GM20000 (cell line): ENCODE measurements around the gene LIN54.
"Not testable (repeated sequence)": the region's sequence is repeated elsewhere in the genome, so short reads cannot be mapped to it uniquely, and the experiment has no call there.

Experiments used
- DNase-seq: peaks from one replicate; pipeline ENCODE4 v3.0.0; 2012; ENCODE audit warnings: low spot score
- CTCF ChIP-seq: IDR thresholded peaks from 2 replicates; pipeline ENCODE4 v1.5.1; 2012; ENCODE audit warnings: mild to moderate bottlenecking, control low read depth; ENCODE audit errors: extremely low read depth, missing control alignments

Gene LIN54

GRCh38 chr4:83009529-83009928 is 1.1 kb downstream of the LIN54 start:
- no peak for TF ChIP-seq CTCF
- DNase-seq, result no peak

DNA sequence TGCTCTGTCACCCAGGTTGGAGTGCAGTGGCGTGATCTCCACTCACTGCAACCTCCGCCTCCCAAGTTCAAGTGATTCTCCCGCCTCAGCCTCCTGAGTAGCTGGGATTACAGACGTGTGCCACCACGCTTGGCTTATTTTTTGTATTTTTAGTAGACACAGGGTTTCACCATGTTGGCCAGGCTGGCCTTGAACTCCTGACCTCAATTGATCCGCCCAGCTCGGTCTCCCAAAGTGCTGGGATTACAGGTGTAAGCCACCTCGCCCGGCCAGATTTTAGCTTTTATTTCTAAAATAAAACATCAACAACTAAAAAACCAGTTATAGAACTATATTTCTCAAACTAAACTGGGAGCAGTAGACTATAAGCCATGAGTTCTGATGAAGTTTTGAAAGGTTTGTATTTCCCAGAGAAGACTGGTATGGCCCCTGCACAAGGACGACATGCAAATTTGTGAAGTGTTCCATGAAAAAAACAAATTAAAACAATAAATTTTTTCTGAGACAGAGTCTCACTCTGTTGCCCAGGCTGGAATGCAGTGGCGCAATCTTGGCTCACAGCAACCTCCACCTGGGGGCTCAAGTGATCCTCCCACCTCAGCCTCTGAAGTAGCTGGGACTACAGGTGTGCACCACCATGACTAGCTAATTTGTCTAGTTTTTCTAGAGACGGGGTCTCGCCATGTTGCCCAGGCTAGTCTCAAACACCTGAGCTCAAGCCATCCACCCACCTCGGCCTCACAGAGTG is 7.4 kb downstream of the LIN54 start:
- DNase-seq, result not testable (repeated sequence)

GRCh38 chr4:83002329-83002728 is 8.3 kb downstream of the LIN54 start:
- no peak for TF ChIP-seq CTCF
- no peak for DNase-seq

GRCh38 chr4:82998898-82999297 is 11.7 kb downstream of the LIN54 start:
- TF ChIP-seq CTCF, result no peak
- DNase-seq, result no peak

- no peak for TF ChIP-seq CTCF
- DNase-seq, result no peak
Measured at GRCh38 chr4:82994834-82995233, 15.8 kb downstream of the LIN54 start.

- TF ChIP-seq CTCF, result no peak
- peak; percentile 53 for DNase-seq
Measured at GRCh38 chr4:82989575-82990429, 20.8 kb downstream of the LIN54 start.

- no peak for DNase-seq
- no peak for TF ChIP-seq CTCF
Measured at GRCh38 chr4:82988323-82988832, 22.2 kb downstream of the LIN54 start.

DNA sequence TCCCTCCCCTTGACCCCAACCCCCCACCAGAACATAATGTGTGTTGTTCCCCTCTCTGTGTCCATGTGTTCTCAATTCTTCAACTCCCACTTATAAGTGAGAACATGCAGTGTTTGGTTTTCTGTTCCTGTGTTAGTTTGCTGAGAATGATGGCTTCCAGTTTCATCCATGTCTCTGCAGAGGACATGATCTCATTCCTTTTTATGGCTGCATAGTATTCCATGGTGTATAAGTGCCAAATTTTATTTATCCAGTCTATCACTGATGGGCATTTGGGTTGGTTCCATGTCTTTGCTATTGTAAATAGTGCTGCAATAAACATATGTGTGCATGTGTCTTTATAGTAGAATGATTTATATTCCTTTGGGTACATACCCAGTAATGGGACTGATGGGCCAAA is 23.1 kb downstream of the LIN54 start:
- not testable (repeated sequence) for DNase-seq
